Panc1 (cell line): ENCODE measurements around the gene SCN1B. TPM values are rescaled to one million over a fixed set of nuclear protein-coding genes. Genes with fewer than 3 reads are reported as not detected.

Experiments
- ATAC-seq: fragments of 200-7000 bp; cut with Tn5 transposase; 2 replicates; pipeline ENCODE4 v1.9.1; 2020; ENCODE audit warnings: mild to moderate bottlenecking, moderate library complexity
- BruUV-seq: library from RNA; stranded (reverse); fragments of 400-500 nt; replicated peaks from 2 replicates; lab custom pipeline; 2021; lab: Mats Ljungman, UMichigan
- CTCF ChIA-PET: fragments of 300-600 bp; sonication (Branson Sonifier 250); formaldehyde crosslinking; loops from one replicate; lab custom pipeline; 2022; ENCODE audit warnings: antibody characterized with exemption; lab: Charles Lee
- POLR2A ChIA-PET: fragments of 300-600 bp; sonication (Branson Sonifier 250); formaldehyde crosslinking; loops from one replicate; lab custom pipeline; 2022; ENCODE audit warnings: antibody characterized with exemption; lab: Charles Lee
- DNase-seq: peaks from one replicate; pipeline ENCODE4 v3.0.0-alpha.2; 2010; ENCODE audit warnings: low read depth, low spot score
- H3K27ac ChIP-seq: 2 replicates; pipeline ENCODE4 v1.5.1; 2011; ENCODE audit warnings: mild to moderate bottlenecking, low read length, inconsistent platforms
- H3K27me3 ChIP-seq: fragments of 200-500 bp; sonication (Bioruptor generic); 2 replicates; pipeline ENCODE4 v1.6.0; 2014; ENCODE audit warnings: low read length, inconsistent platforms; ENCODE audit not compliant: control insufficient read depth, insufficient read depth
- H3K36me3 ChIP-seq: fragments of 200-500 bp; sonication (Bioruptor generic); 2 replicates; pipeline ENCODE4 v1.5.1; 2014; ENCODE audit warnings: inconsistent platforms, mild to moderate bottlenecking, low read length, moderate library complexity; ENCODE audit not compliant: control insufficient read depth, insufficient read depth
- H3K4me1 ChIP-seq: 2 replicates; pipeline ENCODE4 v1.5.1; 2011; ENCODE audit warnings: inconsistent platforms, mild to moderate bottlenecking, low read length, moderate library complexity; ENCODE audit not compliant: control insufficient read depth, insufficient read depth
- H3K4me3 ChIP-seq, 2 experiments: 2 replicates each; pipeline ENCODE4 v1.5.1; 2011 to 2012; ENCODE audit warnings: low read depth in 2 of 2, low read length in 2 of 2, mild to moderate bottlenecking in 2 of 2, inconsistent platforms in 1 of 2, moderate library complexity in 1 of 2
- H3K9me3 ChIP-seq: fragments of 200-500 bp; sonication (Bioruptor generic); 2 replicates; pipeline ENCODE4 v1.5.1; 2014; ENCODE audit warnings: low read depth, mild to moderate bottlenecking, inconsistent platforms, low read length, moderate library complexity; ENCODE audit not compliant: control insufficient read depth, insufficient read depth
- CTCF ChIP-seq: fragments of 450-650 bp; IDR thresholded peaks from 2 replicates; pipeline ENCODE4 v1.5.1; 2017; ENCODE audit warnings: mild to moderate bottlenecking
- POLR2AphosphoS5 ChIP-seq: IDR thresholded peaks from 2 replicates; pipeline ENCODE4 v1.6.1; 2012; ENCODE audit warnings: mild to moderate bottlenecking, low read depth, low read length, moderate library complexity
- REST ChIP-seq, 2 experiments: IDR thresholded peaks; 2 replicates each; pipeline ENCODE4 v1.6.1; 2011 to 2012; ENCODE audit warnings: low read depth in 2 of 2, control low read depth in 1 of 2, low read length in 1 of 2, mild to moderate bottlenecking in 1 of 2, moderate library complexity in 1 of 2; ENCODE audit not compliant: insufficient read depth in 1 of 2
- SIN3A ChIP-seq: IDR thresholded peaks from 2 replicates; pipeline ENCODE4 v1.6.1; 2012; ENCODE audit warnings: low read depth, mild to moderate bottlenecking, low read length, moderate library complexity, borderline replicate concordance; ENCODE audit not compliant: insufficient read depth
- TCF7L2 ChIP-seq: IDR thresholded peaks from 2 replicates; pipeline ENCODE4 v1.6.1; 2011; ENCODE audit warnings: mild to moderate bottlenecking, low read depth, low read length, inconsistent platforms
- in situ Hi-C: cut with HindIII; loops from 2 replicates; pipeline ENCODE4 v1.10.0; 2016; ENCODE audit warnings: low sequenced_read_pairs, low pct_unique_long_range_greater_than_20kb
- intact Hi-C: fragments of 100-400 bp; cut with micrococcal nuclease; formaldehyde crosslinking; loops from one replicate; pipeline ENCODE4 v1.10.0; 2022; ENCODE audit not compliant: unreplicated experiment
- total RNA-seq: library from RNA; stranded (reverse); gene quantifications from one replicate; pipeline ENCODE4 v1.2.1, GENCODE V29; 2021; ENCODE audit not compliant: unreplicated experiment

SCN1B gene
- total RNA-seq, 1 experiment from 2014 or later, result 4.6 TPM

GRCh38 chr19:35088131-35088913 is 58.1 kb downstream of the SCN1B start:
- ATAC-seq, result peak; percentile 42; the same call in 1 of the 2 replicates
- intact Hi-C loops (no loop called here), in situ Hi-C loops (no loop called here)
- H3K4me3 ChIP-seq, result no peak overlapping the region
- DNase-seq, result no peak
- H3K36me3 ChIP-seq, result no peaks in the 10 kb centered on the region
- no peak overlapping the region for H3K27ac ChIP-seq
- CTCF ChIA-PET, result no interaction called here
- TF ChIP-seq POLR2AphosphoS5 (no peak), CTCF (no peak), SIN3A (no peak), REST (IDR thresholded peaks at IDR 0.05; ENCODE audit: insufficient read depth in 1 of 2, low read depth in 2 of 2, low read length in 1 of 2) (no peak), TCF7L2 (no peak)
- peaks cover 8% of the 10 kb centered on the region for H3K4me1 ChIP-seq
- POLR2A ChIA-PET, result no interaction called here
- no peaks in the 10 kb centered on the region for H3K9me3 ChIP-seq
- no TSS peak for BruUV-seq
- no peaks in the 10 kb centered on the region for H3K27me3 ChIP-seq

- BruUV-seq, result no TSS peak
- H3K4me3 ChIP-seq, result no peak overlapping the region
- ChIA-PET POLR2A (no interaction called here), CTCF (interaction anchor here (0.6 kb wide), 2 partner anchors 35 to 38 kb away, joined by 5 to 8 read pairs; no protein-coding TSS in a partner anchor)
- H3K27ac ChIP-seq, result no peak overlapping the region
- H3K36me3 ChIP-seq, result no peaks in the 10 kb centered on the region
- intact Hi-C loops, result no loop called here
- H3K27me3 ChIP-seq, result no peaks in the 10 kb centered on the region
- in situ Hi-C loops, result no loop called here
- TF ChIP-seq SIN3A (no peak), TCF7L2 (no peak), REST (IDR thresholded peaks at IDR 0.05; ENCODE audit: insufficient read depth in 1 of 2, low read depth in 2 of 2, low read length in 1 of 2) (no peak), CTCF (no peak), POLR2AphosphoS5 (no peak)
- peaks cover 8% of the 10 kb centered on the region for H3K4me1 ChIP-seq
- ATAC-seq, result no peak
- no peaks in the 10 kb centered on the region for H3K9me3 ChIP-seq
- no peak for DNase-seq
Measured at GRCh38 chr19:35089554-35089953, 59.3 kb downstream of the SCN1B start.
